ENCODE data around the gene CYSRT1.

The CYSRT1 gene

GRCh38 chr9:137190315-137190856 lies 34.6 kb upstream of the CYSRT1 start:
- no peak for DNase-seq

GRCh38 chr9:137191245-137191644 lies 33.7 kb upstream of the CYSRT1 start:
- no peak for DNase-seq

DNA sequence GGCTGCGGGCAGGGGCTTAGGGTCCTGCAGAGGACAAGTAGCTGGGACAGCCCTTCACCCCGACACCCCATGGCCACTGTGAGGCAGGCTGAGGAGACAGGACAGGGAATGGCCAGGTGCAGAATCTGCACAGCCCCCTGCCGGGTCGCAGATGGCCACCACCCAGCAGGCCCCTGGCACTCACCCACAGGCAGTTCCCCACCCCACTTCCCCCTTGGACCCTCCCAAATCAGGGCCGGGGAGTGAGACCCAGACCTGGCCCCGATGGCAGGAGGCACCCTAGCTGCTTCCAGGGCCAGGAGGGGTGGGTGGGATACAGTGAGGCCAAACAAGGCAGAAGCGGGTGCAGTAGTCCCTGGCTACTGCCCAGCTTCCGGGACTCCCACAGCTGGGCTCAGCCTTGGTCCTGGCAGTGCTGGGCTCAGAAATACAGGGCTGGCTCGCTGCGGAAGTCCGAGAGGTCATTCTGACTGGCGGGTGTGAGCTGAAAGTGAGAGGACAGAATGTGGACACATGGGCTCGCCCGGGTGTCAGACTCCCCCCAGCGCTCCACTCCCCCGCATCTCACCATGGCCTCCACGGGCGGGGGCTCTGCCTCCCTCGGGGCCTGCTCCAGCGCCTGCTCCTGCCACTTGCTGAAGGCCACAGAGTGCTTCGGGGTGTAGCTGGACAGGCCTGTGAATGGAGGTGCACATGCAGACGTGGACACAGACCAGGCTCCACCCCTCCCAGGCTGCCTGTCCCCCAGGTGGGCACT lies 33.1 kb upstream of the CYSRT1 start:
- DNase-seq, result peak in 34 of 51 donors; percentile 22 to 84 (median 68)

DNA sequence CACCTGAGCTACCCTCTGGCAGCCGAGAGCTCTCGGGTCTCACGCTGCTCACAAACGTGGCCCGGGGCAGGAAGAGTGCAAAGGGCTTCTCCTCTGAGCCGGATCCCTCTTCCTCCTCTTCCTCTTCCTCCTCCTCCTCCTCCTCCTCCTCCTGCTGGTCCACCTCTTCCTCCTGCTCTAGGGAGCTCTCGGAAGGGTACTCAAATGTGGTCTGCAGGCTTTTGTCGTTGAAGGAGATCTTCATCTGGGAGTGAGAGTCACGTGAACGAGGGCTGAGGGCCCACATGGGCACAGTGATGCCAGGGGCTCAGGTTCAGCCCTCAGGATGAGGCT lies 32.6 kb upstream of the CYSRT1 start:
- DNase-seq, result no peak

GRCh38 chr9:137192859-137193258 lies 32.1 kb upstream of the CYSRT1 start:
- DNase-seq, result no peak

DNA sequence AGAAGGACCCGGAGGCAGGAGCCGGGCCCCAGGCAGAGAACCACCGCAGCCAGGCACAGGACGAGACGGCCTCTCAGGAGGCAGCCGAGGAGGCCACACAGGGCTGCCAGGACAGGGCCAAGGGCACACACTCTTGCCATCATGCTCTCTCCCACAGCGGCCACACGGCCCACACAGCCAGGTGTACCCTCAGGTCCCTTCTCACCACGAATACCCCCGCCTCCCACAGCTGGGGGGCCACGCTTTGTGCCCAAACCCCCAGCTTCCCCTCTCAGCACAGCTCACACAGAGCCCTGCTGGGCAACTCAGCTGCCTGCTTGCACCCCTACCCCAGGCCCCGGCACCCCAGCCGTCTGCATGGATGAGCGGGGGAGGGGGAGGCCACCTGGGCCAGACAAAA lies 31.2 kb upstream of the CYSRT1 start:
- DNase-seq, result peak in 1 of 51 donors; percentile 43

DNA sequence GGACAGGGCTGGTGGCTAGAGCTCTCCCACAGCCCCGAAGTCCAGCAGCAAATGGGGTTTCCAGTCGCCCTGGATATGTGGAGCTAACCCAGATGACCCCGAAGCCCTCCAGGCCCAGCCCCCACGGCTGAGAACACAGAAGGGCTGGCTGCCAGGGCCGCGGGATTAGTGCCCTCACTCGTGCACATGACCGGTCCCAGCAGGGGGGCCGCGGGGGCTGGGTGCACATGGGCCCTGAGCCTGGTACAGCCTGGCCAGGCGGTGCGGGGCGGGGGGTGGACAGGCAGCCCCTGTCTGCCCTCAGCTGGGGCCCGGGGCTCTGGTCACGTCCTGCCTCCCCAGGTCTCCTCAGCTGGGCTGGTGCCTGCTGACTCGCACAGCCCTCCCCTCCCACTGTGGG lies 30.6 kb upstream of the CYSRT1 start:
- DNase-seq, result peak; percentile 28 to 96 (median 83)

GRCh38 chr9:137194909-137195308 lies 30.1 kb upstream of the CYSRT1 start:
- DNase-seq, result no peak

- no peak for DNase-seq
These were observed 29.3 kb upstream of the CYSRT1 start for GRCh38 chr9:137195525-137196220.

- DNase-seq, result peak in 4 of 51 donors; percentile 25 to 46 (median 38)
These were observed 26.7 kb upstream of the CYSRT1 start for GRCh38 chr9:137198051-137198901.

- peak in 2 of 51 donors; percentile 30 to 40 for DNase-seq
These were observed 26.1 kb upstream of the CYSRT1 start for GRCh38 chr9:137198902-137199283.

- DNase-seq, result peak in 1 of 51 donors; percentile 13
These were observed 25.4 kb upstream of the CYSRT1 start for GRCh38 chr9:137199411-137200121.

GRCh38 chr9:137200311-137201204 lies 24.4 kb upstream of the CYSRT1 start, which contains the start of gene TPRN:
TPRN (minus strand) TSS chr9:137200741; CDS start chr9:137200711, 30 bp downstream.
- peak; percentile 51 to 100 (median 97) for DNase-seq

- no peak for DNase-seq
These were observed 23.6 kb upstream of the CYSRT1 start for GRCh38 chr9:137201205-137201868.

DNA sequence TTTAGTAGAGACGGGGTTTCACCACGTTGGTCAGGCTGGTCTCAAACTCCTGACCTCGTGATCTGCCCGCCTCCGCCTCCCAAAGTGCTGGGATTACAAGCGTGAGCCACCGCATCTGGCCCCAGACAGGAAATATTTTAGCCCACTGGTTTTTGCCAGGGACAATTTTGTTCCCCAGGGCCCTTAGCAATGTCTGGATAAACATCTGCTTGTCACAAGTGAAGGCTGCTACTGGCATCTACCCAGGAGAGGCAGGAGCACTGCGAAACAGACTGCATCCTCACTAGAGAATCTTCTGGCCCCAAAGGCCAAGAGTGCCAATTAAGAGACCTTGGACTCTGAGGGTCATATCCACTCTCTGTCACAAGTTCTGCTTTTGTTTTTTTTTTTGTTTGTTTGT lies 22.0 kb upstream of the CYSRT1 start:
- no peak for DNase-seq

- DNase-seq, result no peak
These were observed 20.2 kb upstream of the CYSRT1 start for GRCh38 chr9:137204731-137205125.

DNA sequence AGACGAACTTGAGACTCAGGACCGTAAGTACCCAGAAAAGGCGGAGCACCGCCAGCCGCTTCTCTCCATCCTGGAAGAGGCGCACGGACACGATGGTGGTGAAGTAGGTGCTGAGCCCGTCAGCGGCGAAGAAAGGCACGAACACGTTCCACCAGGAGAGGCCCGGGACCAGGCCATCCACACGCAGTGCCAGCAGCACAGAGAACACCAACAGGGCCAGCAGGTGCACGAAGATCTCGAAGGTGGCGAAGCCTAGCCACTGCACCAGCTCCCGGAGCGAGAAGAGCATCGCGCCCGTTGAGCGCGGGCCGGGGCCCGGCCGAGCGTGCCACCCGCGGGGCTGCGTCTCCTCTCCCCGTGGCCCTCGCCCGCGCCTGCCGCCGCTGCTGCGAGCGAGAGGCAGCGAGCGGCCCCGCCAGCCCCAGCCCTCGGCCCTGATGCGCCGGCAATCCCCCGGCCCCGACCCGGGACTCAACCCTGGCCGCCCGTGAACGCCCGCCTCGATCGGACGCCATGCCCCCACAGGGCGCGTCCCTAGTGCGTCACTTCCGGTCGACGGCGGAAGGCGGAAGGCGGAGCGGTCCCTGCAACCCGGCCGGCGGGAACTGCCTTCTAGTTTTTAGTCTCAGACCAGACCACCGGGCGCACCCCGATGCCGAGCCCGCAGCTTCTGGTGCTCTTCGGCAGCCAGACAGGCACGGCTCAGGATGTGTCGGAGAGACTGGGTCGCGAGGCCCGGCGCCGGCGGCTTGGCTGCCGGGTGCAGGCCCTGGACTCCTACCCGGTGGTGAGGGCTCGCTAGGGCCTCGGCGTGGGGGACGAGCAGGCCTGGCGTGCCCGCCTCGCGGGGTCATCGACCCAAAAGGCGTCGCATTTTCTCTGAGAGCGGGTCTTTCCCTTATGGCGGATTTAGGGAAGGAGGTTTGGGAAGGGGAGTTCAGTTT lies 19.6 kb upstream of the CYSRT1 start, which contains the start of the genes NDOR1 and TMEM203:
TSS of gene NDOR1 (plus strand) at position 575 of the 944 bp plus-strand sequence. CDS start at position 653, 78 bp downstream.
TSS of gene TMEM203 (minus strand) at position 523 of the 944 bp plus-strand sequence. CDS start at position 289, 234 bp downstream.
- DNase-seq, result peak; percentile 58 to 97 (median 88)

DNA sequence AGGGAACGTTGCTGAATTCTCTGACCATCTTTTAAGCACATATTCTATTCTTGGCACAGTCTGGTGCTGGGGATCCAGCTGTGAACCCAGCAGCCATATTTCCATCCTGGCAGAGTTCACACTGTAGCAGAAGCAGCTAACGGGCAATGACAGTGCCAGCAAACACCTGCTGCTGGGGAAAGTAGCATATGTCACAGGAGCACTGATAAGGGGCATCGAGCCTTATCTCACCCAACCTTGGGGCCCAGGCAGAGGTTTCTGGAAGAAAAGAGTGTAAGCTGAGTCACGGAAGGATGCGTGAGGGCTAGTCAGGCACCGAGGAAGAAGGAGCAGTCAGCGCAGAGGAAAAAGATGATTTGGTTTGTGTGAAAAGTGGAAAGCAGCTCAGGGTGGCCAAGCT lies 18.4 kb upstream of the CYSRT1 start:
- no peak for DNase-seq
